MM.1S (cell line): ENCODE measurements around the gene RANBP9.

Experiments
- DNase-seq: peaks from one replicate; pipeline ENCODE4 v3.0.0-alpha.2; 2015
- H2AFZ ChIP-seq: fragments of 300-600 bp; sonication (generic); 2 replicates; pipeline ENCODE4 v1.6.0; 2016; ENCODE audit warnings: antibody characterized with exemption, low read length
- H3F3A ChIP-seq: fragments of 300-600 bp; sonication (generic); 2 replicates; pipeline ENCODE4 v1.6.1; 2016; ENCODE audit warnings: mild to moderate bottlenecking, antibody characterized with exemption, low read length, moderate library complexity, mixed read lengths; ENCODE audit not compliant: insufficient read depth
- H3K27ac ChIP-seq: fragments of 300-600 bp; sonication (generic); 2 replicates; pipeline ENCODE4 v1.5.1; 2016; ENCODE audit warnings: mild to moderate bottlenecking, low read length
- H3K27me3 ChIP-seq: fragments of 300-600 bp; sonication (generic); replicated peaks from 2 replicates; pipeline ENCODE4 v1.6.0; 2016; ENCODE audit warnings: low read length; ENCODE audit not compliant: insufficient read depth
- H3K36me3 ChIP-seq: fragments of 300-600 bp; sonication (generic); replicated peaks from 2 replicates; pipeline ENCODE4 v1.6.1; 2016; ENCODE audit warnings: mild to moderate bottlenecking, low read length, mixed read lengths; ENCODE audit not compliant: insufficient read depth
- H3K4me1 ChIP-seq: fragments of 300-600 bp; sonication (generic); 2 replicates; pipeline ENCODE4 v1.6.1; 2016; ENCODE audit warnings: low read length, mixed read lengths
- H3K4me2 ChIP-seq: fragments of 300-600 bp; sonication (generic); 2 replicates; pipeline ENCODE4 v1.6.0; 2016; ENCODE audit warnings: low read depth, low read length
- H3K4me3 ChIP-seq: fragments of 300-600 bp; sonication (generic); 2 replicates; pipeline ENCODE4 v1.5.1; 2016; ENCODE audit warnings: low read length, mixed read lengths
- H3K79me2 ChIP-seq: fragments of 300-600 bp; sonication (generic); 2 replicates; pipeline ENCODE4 v1.6.1; 2016; ENCODE audit warnings: mixed run types, low read length, mixed read lengths
- H3K9ac ChIP-seq: fragments of 300-600 bp; sonication (generic); 2 replicates; pipeline ENCODE4 v1.6.1; 2016; ENCODE audit warnings: low read length, mixed read lengths
- H3K9me2 ChIP-seq: fragments of 300-600 bp; sonication (generic); replicated peaks from 2 replicates; pipeline ENCODE4 v1.6.1; 2016; ENCODE audit warnings: mild to moderate bottlenecking, low read length, mixed read lengths; ENCODE audit not compliant: insufficient read depth
- H3K9me3 ChIP-seq: fragments of 300-600 bp; sonication (generic); replicated peaks from 2 replicates; pipeline ENCODE4 v1.6.1; 2016; ENCODE audit warnings: mild to moderate bottlenecking, low read length, mixed read lengths; ENCODE audit not compliant: insufficient read depth
- H4K20me1 ChIP-seq: fragments of 300-600 bp; sonication (generic); 2 replicates; pipeline ENCODE4 v1.6.1; 2016; ENCODE audit warnings: mild to moderate bottlenecking, low read length, moderate library complexity, mixed read lengths; ENCODE audit not compliant: insufficient read depth
- CTCF ChIP-seq: fragments of 300-600 bp; sonication (generic); IDR thresholded peaks from 2 replicates; pipeline ENCODE4 v1.5.1; 2016; ENCODE audit warnings: antibody characterized with exemption, low read length, mixed read lengths
- EZH2 ChIP-seq: fragments of 300-600 bp; sonication (generic); optimal IDR thresholded peaks from 2 replicates; pipeline ENCODE3; 2017; ENCODE audit warnings: low read depth, mild to moderate bottlenecking, antibody characterized with exemption, low read length, mixed read lengths
- EZH2phosphoT487 ChIP-seq: fragments of 300-600 bp; sonication (generic); IDR thresholded peaks from 2 replicates; pipeline ENCODE4 v1.6.1; 2018; ENCODE audit warnings: antibody characterized with exemption, low read length

The RANBP9 gene

GRCh38 chr6:13702809-13703302, 8.8 kb downstream of the RANBP9 start:
- DNase-seq: no peak
- Histone ChIP-seq H3K27ac (no peak overlapping the region), H3K9me3 (no peaks in the 10 kb centered on the region), H2AFZ (no peak overlapping the region), H3K4me2 (no peak overlapping the region), H4K20me1 (no peaks in the 10 kb centered on the region), H3K79me2 (peaks cover 99% of the 10 kb centered on the region), H3K27me3 (no peaks in the 10 kb centered on the region), H3K9me2 (no peaks in the 10 kb centered on the region), H3K4me3 (no peak overlapping the region), H3F3A (no peaks in the 10 kb centered on the region), H3K4me1 (peaks cover 4% of the 10 kb centered on the region; the same call in 1 of the 2 replicates), H3K9ac (no peak overlapping the region), H3K36me3 (no peaks in the 10 kb centered on the region; the same call in 1 of the 2 replicates)
- TF ChIP-seq CTCF (no peak), EZH2phosphoT487 (no peak), EZH2 (no peak)

GRCh38 chr6:13700232-13700631, 11.4 kb downstream of the RANBP9 start:
- H3K79me2 ChIP-seq: peaks cover 96% of the 10 kb centered on the region
- TF ChIP-seq CTCF (no peak), EZH2phosphoT487 (no peak), EZH2 (no peak)
- no peak overlapping the region for H3K4me3 ChIP-seq
- no peak overlapping the region for H3K9ac ChIP-seq
- no peak overlapping the region for H2AFZ ChIP-seq
- no peaks in the 10 kb centered on the region for H3K36me3 ChIP-seq
- H3K27ac ChIP-seq: no peak overlapping the region
- peaks cover 5% of the 10 kb centered on the region; the same call in 1 of the 2 replicates for H3F3A ChIP-seq
- no peaks in the 10 kb centered on the region for H3K27me3 ChIP-seq
- H3K9me3 ChIP-seq: no peaks in the 10 kb centered on the region
- no peaks in the 10 kb centered on the region for H4K20me1 ChIP-seq
- no peak overlapping the region for H3K4me2 ChIP-seq
- no peaks in the 10 kb centered on the region for H3K9me2 ChIP-seq
- H3K4me1 ChIP-seq: peaks cover 16% of the 10 kb centered on the region
- DNase-seq: no peak

- Histone ChIP-seq H3K9me3 (no peaks in the 10 kb centered on the region), H3K4me3 (no peak overlapping the region), H3F3A (peaks cover 5% of the 10 kb centered on the region; the same call in 1 of the 2 replicates), H2AFZ (no peak overlapping the region), H3K4me1 (peaks cover 25% of the 10 kb centered on the region), H3K27ac (no peak overlapping the region), H3K4me2 (no peak overlapping the region), H3K9me2 (no peaks in the 10 kb centered on the region), H3K36me3 (no peaks in the 10 kb centered on the region), H3K9ac (no peak overlapping the region), H4K20me1 (no peaks in the 10 kb centered on the region), H3K79me2 (peaks cover 96% of the 10 kb centered on the region), H3K27me3 (no peaks in the 10 kb centered on the region)
- no peak for DNase-seq
- no peak for TF ChIP-seq CTCF
- no peak for TF ChIP-seq EZH2phosphoT487
- no peak for TF ChIP-seq EZH2
Observed at GRCh38 chr6:13698715-13699114, 12.9 kb downstream of the RANBP9 start.
